Osteocyte (in vitro differentiated cells): ENCODE measurements around the gene ME3. TPM values are rescaled to one million over a fixed set of nuclear protein-coding genes. Genes with fewer than 3 reads are reported as not detected.
A peak's percentile ranks its signal among the peaks of the same experiment; 100 is the strongest.

Experiments used
- DNase-seq: peaks from one replicate; pipeline ENCODE4 v3.0.0; 2021; ENCODE audit warnings: mixed read lengths; ENCODE audit not compliant: unreplicated experiment; ENCODE audit errors: extremely low spot score
- H3K27ac Mint-ChIP-seq: one replicate; pipeline ENCODE4 v1.8.0; 2021; ENCODE audit warnings: mild to moderate bottlenecking, mixed read lengths; ENCODE audit not compliant: unreplicated experiment
- H3K27me3 Mint-ChIP-seq: one replicate; pipeline ENCODE4 v1.8.0; 2021; ENCODE audit warnings: mixed read lengths; ENCODE audit not compliant: unreplicated experiment
- H3K36me3 Mint-ChIP-seq: one replicate; pipeline ENCODE4 v1.8.0; 2021; ENCODE audit warnings: mixed read lengths; ENCODE audit not compliant: unreplicated experiment
- H3K4me1 Mint-ChIP-seq: one replicate; pipeline ENCODE4 v1.8.0; 2021; ENCODE audit warnings: mixed read lengths; ENCODE audit not compliant: unreplicated experiment
- H3K4me3 Mint-ChIP-seq: one replicate; pipeline ENCODE4 v1.8.0; 2021; ENCODE audit warnings: mild to moderate bottlenecking, moderate library complexity, mixed read lengths; ENCODE audit not compliant: unreplicated experiment
- H3K9me3 Mint-ChIP-seq: one replicate; pipeline ENCODE4 v1.8.0; 2021; ENCODE audit warnings: mixed read lengths; ENCODE audit not compliant: unreplicated experiment
- CTCF ChIP-seq: fragments of 200-600 bp; sonication (generic); IDR thresholded peaks from 2 replicates; pipeline ENCODE4 v1.5.0; 2021; ENCODE audit warnings: antibody characterized with exemption, mild to moderate bottlenecking, moderate library complexity
- total RNA-seq: library from RNA; stranded (reverse); gene quantifications from 2 replicates; pipeline ENCODE4 v1.2.1, GENCODE V29; 2021

The ME3 gene
- total RNA-seq, 1 donor from 2014 or later = 19.5 TPM

DNA sequence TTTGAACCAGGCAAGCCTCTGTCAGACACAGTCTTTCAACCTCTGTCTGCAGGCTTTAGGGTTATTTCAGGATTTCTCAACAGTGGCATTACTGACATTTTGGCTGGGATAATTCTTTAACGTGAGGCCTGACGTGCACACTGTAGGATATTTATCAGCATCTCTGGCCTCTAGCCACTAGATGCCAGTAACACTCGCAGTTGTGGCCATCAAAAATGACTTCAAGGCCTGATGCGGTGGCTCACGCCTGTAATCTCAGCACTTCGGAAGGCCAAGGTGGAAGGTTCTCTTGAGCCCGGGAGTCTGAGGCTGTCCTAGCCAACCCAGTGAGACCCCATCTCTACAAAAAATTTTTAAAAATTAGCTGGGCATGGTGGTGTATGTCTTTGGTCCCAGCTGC lies 184.7 kb downstream of the ME3 start:
- TF ChIP-seq CTCF = no peak
- Mint-ChIP-seq H3K4me1 (peaks cover 65% of the 10 kb centered on the region), H3K27me3 (no peaks in the 10 kb centered on the region), H3K27ac (no peak overlapping the region), H3K4me3 (no peak overlapping the region), H3K9me3 (no peaks in the 10 kb centered on the region), H3K36me3 (peaks cover 2% of the 10 kb centered on the region)
- no peak for DNase-seq

- H3K9me3 Mint-ChIP-seq = no peaks in the 10 kb centered on the region
- no peaks in the 10 kb centered on the region for H3K27me3 Mint-ChIP-seq
- TF ChIP-seq CTCF = no peak
- no peak for DNase-seq
- H3K4me3 Mint-ChIP-seq = no peak overlapping the region
- H3K27ac Mint-ChIP-seq = peak overlapping the region; percentile 95
- H3K4me1 Mint-ChIP-seq = peaks cover 68% of the 10 kb centered on the region
- H3K36me3 Mint-ChIP-seq = peaks cover 2% of the 10 kb centered on the region
Observed at GRCh38 chr11:86486261-86487030, 186.0 kb downstream of the ME3 start.

DNA sequence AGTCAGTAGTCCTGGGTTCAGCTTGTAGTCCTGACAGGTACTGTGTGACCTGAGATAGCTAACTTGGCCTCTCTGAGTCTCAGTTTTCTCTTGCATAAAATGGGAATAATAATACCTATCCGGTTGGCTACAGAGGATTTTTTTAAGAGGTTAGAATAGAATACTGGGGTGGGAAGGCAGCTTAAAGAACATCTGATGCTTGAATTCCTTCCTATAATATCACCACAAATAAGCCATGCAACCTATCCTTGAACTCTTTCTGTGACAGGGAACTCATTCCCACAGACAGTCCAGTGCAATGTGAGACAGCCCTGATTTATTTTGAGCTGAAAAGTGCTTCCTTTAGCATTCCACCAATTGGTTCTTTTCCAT lies 187.6 kb downstream of the ME3 start:
- H3K36me3 Mint-ChIP-seq = peaks cover 2% of the 10 kb centered on the region
- peak overlapping the region; percentile 95 for H3K27ac Mint-ChIP-seq
- no peak for TF ChIP-seq CTCF
- H3K4me3 Mint-ChIP-seq = no peak overlapping the region
- DNase-seq = no peak
- peaks cover 65% of the 10 kb centered on the region for H3K4me1 Mint-ChIP-seq
- no peaks in the 10 kb centered on the region for H3K27me3 Mint-ChIP-seq
- H3K9me3 Mint-ChIP-seq = no peaks in the 10 kb centered on the region

- Mint-ChIP-seq H3K36me3 (peaks cover 2% of the 10 kb centered on the region), H3K4me1 (peaks cover 67% of the 10 kb centered on the region), H3K4me3 (no peak overlapping the region), H3K27ac (peak overlapping the region; percentile 95), H3K27me3 (no peaks in the 10 kb centered on the region), H3K9me3 (no peaks in the 10 kb centered on the region)
- TF ChIP-seq CTCF = no peak
- DNase-seq = peak; percentile 89
Observed at GRCh38 chr11:86483940-86484794, 188.2 kb downstream of the ME3 start.

GRCh38 chr11:86483610-86483939 lies 188.8 kb downstream of the ME3 start:
- Mint-ChIP-seq H3K27ac (peak overlapping the region; percentile 95), H3K4me1 (peaks cover 70% of the 10 kb centered on the region), H3K9me3 (no peaks in the 10 kb centered on the region), H3K36me3 (no peaks in the 10 kb centered on the region), H3K27me3 (no peaks in the 10 kb centered on the region), H3K4me3 (no peak overlapping the region)
- DNase-seq = no peak
- TF ChIP-seq CTCF = no peak
